Right lobe of liver (tissue), 6 donors: ENCODE measurements around the gene ANKRD11. TPM values are rescaled to one million over a fixed set of nuclear protein-coding genes. Genes with fewer than 3 reads are reported as not detected.

Experiments used
- ATAC-seq, 4 donors: fragments of 200-7000 bp; cut with Tn5 transposase; one replicate each; pipeline ENCODE4 v1.9.1; 2020; ENCODE audit warnings: mild to moderate bottlenecking in 4 of 4, moderate library complexity in 4 of 4
- DNase-seq, 3 donors: peaks; one replicate each; pipeline ENCODE4 v3.0.0-alpha.2; 2020
- H3K27ac ChIP-seq, 3 donors: fragments of 200-600 bp; one replicate each; pipeline ENCODE4 v1.8.0; 2022
- H3K27me3 ChIP-seq, 2 donors: fragments of 200-600 bp; one replicate each; pipeline ENCODE4 v1.8.0; 2022
- H3K36me3 ChIP-seq, 4 donors: fragments of 200-600 bp; sonication (generic) in 1 of 4; one replicate each; pipeline versions ENCODE4 v1.5.1 to v1.8.0; 2017 to 2022; ENCODE audit warnings: control low read depth in 1 of 4
- H3K4me1 ChIP-seq, 4 donors: fragments of 200-600 bp; sonication (generic) in 1 of 4; one replicate each; pipeline versions ENCODE4 v1.5.1 to v1.8.0; 2017 to 2022; ENCODE audit warnings: control low read depth in 1 of 4
- H3K4me3 ChIP-seq, 3 donors: fragments of 200-600 bp; one replicate each; pipeline ENCODE4 v1.8.0; 2022
- H3K9me3 ChIP-seq, 4 donors: fragments of 200-600 bp; sonication (generic) in 1 of 4; one replicate each; pipeline versions ENCODE4 v1.5.1 to v1.8.0; 2017 to 2022; ENCODE audit warnings: control low read depth in 1 of 4
- CTCF ChIP-seq, 4 donors: fragments of 200-600 bp in 3 of 4; fragments of 450-650 bp in 1 of 4; IDR thresholded peaks; one replicate each; pipeline versions ENCODE4 v1.5.1 to v1.8.0; 2016 to 2022; ENCODE audit warnings: antibody characterized with exemption in 4 of 4, mild to moderate bottlenecking in 2 of 4
- POLR2A ChIP-seq: fragments of 450-650 bp; IDR thresholded peaks from one replicate; pipeline ENCODE4 v1.6.1; 2017; ENCODE audit warnings: antibody characterized with exemption, mild to moderate bottlenecking
- WGBS: methylation state at CpG from one replicate; pipeline ENCODE4 v1.1.6; 2018; ENCODE audit warnings: low coverage, low lambda C conversion rate; ENCODE audit not compliant: insufficient coverage; ENCODE audit errors: missing lambda C conversion rate; 5-methylcytosine and 5-hydroxymethylcytosine counted together
- intact Hi-C, 2 donors: fragments of 100-400 bp; cut with DNase I; formaldehyde crosslinking; loops; one replicate each; pipeline versions ENCODE4 v1.11.2 to v1.14.1; 2022
- total RNA-seq, 6 experiments: library from RNA; depleted of rRNA in 2 of 6; stranded (reverse); fragments of >200 nt in 2 of 6; fragmentation: NEBNext Ultra II Directional in 3 of 6; extraction: Animal tissue kit (Norgen Biotek cat#: 25700) in 3 of 6; gene quantifications; one replicate each; pipeline versions ENCODE4 v1.1.0 to v1.2.4, GENCODE V29; 2016 to 2023
- donor health status: DM: no; HTN: yes; CAD: no.
- donor health status: DM: no; HTN: no; CAD: no.
- donor health status: DM: no; HTN: no; CAD: no.
- donor health status: DM: no; HTN: yes; CAD: no.
- donor health status: DM: no; HTN: yes; CAD: no.

Gene ANKRD11
- total RNA-seq, 6 experiments from 2014 or later, result 26.2 to 65.8 (median 41.6) TPM

- Histone ChIP-seq H3K27me3 (no peaks in the 10 kb centered on the region), H3K4me1 (peaks cover 0 to 89% (median 54%) of the 10 kb centered on the region in 4 donors), H3K4me3 (no peak overlapping the region), H3K36me3 (no peaks in the 10 kb centered on the region), H3K9me3 (no peaks in the 10 kb centered on the region), H3K27ac (peak overlapping the region in 2 of 3 donors; percentile 46 to 66)
- intact Hi-C loops, result no loop called here
- 28% methylated on average over 12 of the region's 20 CpGs for WGBS
- ATAC-seq (peak; percentile 17 to 69 (median 36)), DNase-seq (peak; percentile 63 to 87 (median 85))
- TF ChIP-seq CTCF (IDR thresholded peaks at IDR 0.05), result no peak
- no peak for TF ChIP-seq POLR2A
Observed at GRCh38 chr16:89413811-89414585, 76.4 kb downstream of the ANKRD11 start.

GRCh38 chr16:89412811-89413210 lies 77.5 kb downstream of the ANKRD11 start:
- H3K27me3 ChIP-seq, result no peaks in the 10 kb centered on the region
- no peaks in the 10 kb centered on the region for H3K9me3 ChIP-seq
- peak; percentile 45 to 71 (median 66) for ATAC-seq
- peaks cover 0 to 89% (median 52%) of the 10 kb centered on the region in 4 donors for H3K4me1 ChIP-seq
- peak overlapping the region in 1 of 3 donors; percentile 66 for H3K27ac ChIP-seq
- intact Hi-C loops, result no loop called here
- no peak overlapping the region for H3K4me3 ChIP-seq
- WGBS, result 14% methylated on average over 2 of the region's 4 CpGs
- no peaks in the 10 kb centered on the region for H3K36me3 ChIP-seq
- TF ChIP-seq POLR2A, result no peak
- TF ChIP-seq CTCF (IDR thresholded peaks at IDR 0.05), result no peak
- DNase-seq, result peak; percentile 55 to 87 (median 83)

- TF ChIP-seq POLR2A (no peak), CTCF (IDR thresholded peaks at IDR 0.05) (no peak)
- H3K4me1 ChIP-seq, result peaks cover 0 to 89% (median 45%) of the 10 kb centered on the region in 4 donors
Observed at GRCh38 chr16:89411335-89411850, 79.0 kb downstream of the ANKRD11 start.

GRCh38 chr16:89410794-89411309 lies 79.5 kb downstream of the ANKRD11 start:
- H3K4me1 ChIP-seq, result peaks cover 0 to 84% (median 43%) of the 10 kb centered on the region in 4 donors
- H3K27ac ChIP-seq, result peak overlapping the region in 2 of 3 donors; percentile 32 to 73
- no peaks in the 10 kb centered on the region for H3K9me3 ChIP-seq
- peak in 2 of 4 donors; percentile 24 to 26 for TF ChIP-seq CTCF (IDR thresholded peaks at IDR 0.05)
- no peak for TF ChIP-seq POLR2A
- H3K4me3 ChIP-seq, result no peak overlapping the region
- 0% methylated on average over 3 of the region's 11 CpGs for WGBS
- intact Hi-C loops, result loop anchor here in 1 of 2 donors (2.0 kb wide), 1 partner anchor 16 kb away; no protein-coding TSS in a partner anchor
- H3K36me3 ChIP-seq, result no peaks in the 10 kb centered on the region
- H3K27me3 ChIP-seq, result no peaks in the 10 kb centered on the region
- ATAC-seq (peak; percentile 81 to 89 (median 86)), DNase-seq (peak; percentile 84 to 94 (median 93))

More at GRCh38 chr16:89411335-89411850, 79.0 kb downstream of the ANKRD11 start:
- H3K9me3 ChIP-seq, result no peaks in the 10 kb centered on the region
- H3K27me3 ChIP-seq, result no peaks in the 10 kb centered on the region
- no peak for DNase-seq
- peak overlapping the region in 2 of 3 donors; percentile 32 to 73 for H3K27ac ChIP-seq
- no peaks in the 10 kb centered on the region for H3K36me3 ChIP-seq
- ATAC-seq, result no peak
- whole genome bisulfite sequencing, result 49% methylated on average over 10 of the region's 10 CpGs
- no peak overlapping the region for H3K4me3 ChIP-seq
- intact Hi-C loops, result loop anchor here in 1 of 2 donors (2.0 kb wide), 1 partner anchor 17 kb away; no protein-coding TSS in a partner anchor
